Measurements from ENCODE around the gene RFTN2.
A peak's percentile ranks its signal among the peaks of the same experiment; 100 is the strongest.
"Not testable (repeated sequence)": the region's sequence is repeated elsewhere in the genome, so short reads cannot be mapped to it uniquely, and the experiment has no call there.

The RFTN2 gene

GRCh38 chr2:197675246-197675645 lies at the start of gene RFTN2:
Gene RFTN2, minus strand, starts transcription at chr2:197675587. Its CDS starts 129 bp downstream, at chr2:197675458.
- FAIRE-seq (no peak), DNase-seq (ENCODE audit: insufficient read length, low spot score) (no peak)

GRCh38 chr2:197717863-197718262 lies 42.5 kb upstream of the RFTN2 start:
- no peak for FAIRE-seq
- no peak for DNase-seq (ENCODE audit: insufficient read length, low spot score)

- DNase-seq (ENCODE audit: insufficient read length, low spot score) (no peak), FAIRE-seq (peak; percentile 78)
These were observed 37.9 kb upstream of the RFTN2 start for GRCh38 chr2:197713271-197713670.

- FAIRE-seq, result no peak
- no peak for DNase-seq (ENCODE audit: insufficient read length, low spot score)
These were observed 36.2 kb upstream of the RFTN2 start for GRCh38 chr2:197711578-197711977.

GRCh38 chr2:197710424-197711042 lies 35.1 kb upstream of the RFTN2 start:
- peak; percentile 89 for FAIRE-seq
- DNase-seq (ENCODE audit: insufficient read length, low spot score), result peak; percentile 52

- FAIRE-seq; DNase-seq (ENCODE audit: insufficient read length, low spot score): not testable (repeated sequence)
These were observed 33.8 kb upstream of the RFTN2 start for GRCh38 chr2:197709140-197709539.

- no peak for FAIRE-seq
These were observed 32.9 kb upstream of the RFTN2 start for GRCh38 chr2:197708331-197708730.

GRCh38 chr2:197707316-197708213 lies 32.2 kb upstream of the RFTN2 start:
- DNase-seq (ENCODE audit: insufficient read length, low spot score) (no peak), FAIRE-seq (peak; percentile 94)

More at GRCh38 chr2:197708331-197708730, 32.9 kb upstream of the RFTN2 start:
- DNase-seq (ENCODE audit: insufficient read length, low spot score), result no peak

- FAIRE-seq (no peak), DNase-seq (ENCODE audit: insufficient read length, low spot score) (no peak)
These were observed 31.4 kb upstream of the RFTN2 start for GRCh38 chr2:197706839-197707207.

- no peak for DNase-seq (ENCODE audit: insufficient read length, low spot score)
- FAIRE-seq, result peak; percentile 71
These were observed 30.8 kb upstream of the RFTN2 start for GRCh38 chr2:197705912-197706838.

- peak; percentile 84 for FAIRE-seq
These were observed 29.9 kb upstream of the RFTN2 start, which contains the start of gene MARS2 for GRCh38 chr2:197705121-197705911. Gene MARS2, plus strand, starts transcription at chr2:197705369. Its CDS starts 37 bp downstream, at chr2:197705406.

GRCh38 chr2:197704434-197705120 lies 29.2 kb upstream of the RFTN2 start:
- FAIRE-seq (peak; percentile 62), DNase-seq (ENCODE audit: insufficient read length, low spot score) (no peak)

More at GRCh38 chr2:197705121-197705911, 29.9 kb upstream of the RFTN2 start, which contains the start of gene MARS2:
- peak; percentile 81 for DNase-seq (ENCODE audit: insufficient read length, low spot score)

- no peak for FAIRE-seq
- no peak for DNase-seq (ENCODE audit: insufficient read length, low spot score)
These were observed 25.6 kb upstream of the RFTN2 start for GRCh38 chr2:197700960-197701359.

- not testable (repeated sequence) for FAIRE-seq; DNase-seq (ENCODE audit: insufficient read length, low spot score)
These were observed 24.3 kb upstream of the RFTN2 start for GRCh38 chr2:197699724-197700123.

GRCh38 chr2:197696571-197696970 lies 21.2 kb upstream of the RFTN2 start:
- DNase-seq (ENCODE audit: insufficient read length, low spot score), result not testable (repeated sequence)

GRCh38 chr2:197695971-197696370 lies 20.6 kb upstream of the RFTN2 start:
- FAIRE-seq; DNase-seq (ENCODE audit: insufficient read length, low spot score): not testable (repeated sequence)

More at GRCh38 chr2:197696571-197696970, 21.2 kb upstream of the RFTN2 start:
- not testable (repeated sequence) for FAIRE-seq

- not testable (repeated sequence) for DNase-seq (ENCODE audit: insufficient read length, low spot score); FAIRE-seq
These were observed 19.8 kb upstream of the RFTN2 start for GRCh38 chr2:197695206-197695605.

- FAIRE-seq (no peak), DNase-seq (ENCODE audit: insufficient read length, low spot score) (no peak)
These were observed 2.1 kb upstream of the RFTN2 start for GRCh38 chr2:197677483-197677882.

GRCh38 chr2:197677056-197677455 lies 1.7 kb upstream of the RFTN2 start:
- no peak for DNase-seq (ENCODE audit: insufficient read length, low spot score)
- no peak for FAIRE-seq

Data from GM19239 (cell line).